Measurements from ENCODE around the gene DIP2C. TPM values are rescaled to one million over a fixed set of nuclear protein-coding genes. Genes with fewer than 3 reads are reported as not detected.
A peak's percentile ranks its signal among the peaks of the same experiment; 100 is the strongest.

DIP2C gene
- total RNA-seq, 2 donors from 2014 or later, result 13.0 to 13.7 TPM

DNA sequence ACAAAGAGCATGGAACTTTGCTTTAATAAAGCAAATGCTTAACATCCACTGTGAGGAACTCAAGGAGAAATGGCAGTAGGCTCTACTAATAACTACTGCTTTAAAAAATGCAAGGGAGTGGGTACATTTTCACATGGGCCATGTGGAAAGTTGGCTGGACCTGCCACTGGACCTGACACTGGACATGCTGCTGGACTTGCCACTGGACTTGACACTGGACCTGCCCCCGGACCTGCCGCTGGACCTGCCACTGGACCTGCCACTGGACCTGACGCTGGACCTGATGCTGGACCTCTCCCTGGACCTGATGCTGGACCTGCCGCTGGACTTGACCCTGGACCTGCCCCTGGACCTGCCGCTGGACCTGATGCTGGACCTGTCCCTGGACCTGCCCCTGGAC lies 32.6 kb downstream of the DIP2C start:
- Mint-ChIP-seq H3K36me3 (ENCODE audit: low read depth) (no peaks in the 10 kb centered on the region), H3K27me3 (ENCODE audit: insufficient read depth) (no peaks in the 10 kb centered on the region), H3K4me1 (peaks cover 8% of the 10 kb centered on the region), H3K27ac (no peak overlapping the region), H3K9me3 (no peaks in the 10 kb centered on the region), H3K4me3 (no peak overlapping the region)
- Histone ChIP-seq H3K4me3 (ENCODE audit: low read length) (no peak overlapping the region), H3K36me3 (ENCODE audit: control insufficient read depth, insufficient read depth, low read length) (no peaks in the 10 kb centered on the region), H3K9ac (ENCODE audit: extremely low read depth, low read length, poor library complexity, severe bottlenecking) (no peak overlapping the region), H3K9me3 (ENCODE audit: control insufficient read depth, low read length) (no peaks in the 10 kb centered on the region), H3K27ac (ENCODE audit: low read depth, low read length) (no peak overlapping the region), H3K27me3 (ENCODE audit: control insufficient read depth, insufficient read depth, low read length, poor library complexity, severe bottlenecking) (no peaks in the 10 kb centered on the region), H3K4me1 (ENCODE audit: control insufficient read depth, insufficient read depth, low read length) (peaks cover 12% of the 10 kb centered on the region)
- TF ChIP-seq, protein P1, sequence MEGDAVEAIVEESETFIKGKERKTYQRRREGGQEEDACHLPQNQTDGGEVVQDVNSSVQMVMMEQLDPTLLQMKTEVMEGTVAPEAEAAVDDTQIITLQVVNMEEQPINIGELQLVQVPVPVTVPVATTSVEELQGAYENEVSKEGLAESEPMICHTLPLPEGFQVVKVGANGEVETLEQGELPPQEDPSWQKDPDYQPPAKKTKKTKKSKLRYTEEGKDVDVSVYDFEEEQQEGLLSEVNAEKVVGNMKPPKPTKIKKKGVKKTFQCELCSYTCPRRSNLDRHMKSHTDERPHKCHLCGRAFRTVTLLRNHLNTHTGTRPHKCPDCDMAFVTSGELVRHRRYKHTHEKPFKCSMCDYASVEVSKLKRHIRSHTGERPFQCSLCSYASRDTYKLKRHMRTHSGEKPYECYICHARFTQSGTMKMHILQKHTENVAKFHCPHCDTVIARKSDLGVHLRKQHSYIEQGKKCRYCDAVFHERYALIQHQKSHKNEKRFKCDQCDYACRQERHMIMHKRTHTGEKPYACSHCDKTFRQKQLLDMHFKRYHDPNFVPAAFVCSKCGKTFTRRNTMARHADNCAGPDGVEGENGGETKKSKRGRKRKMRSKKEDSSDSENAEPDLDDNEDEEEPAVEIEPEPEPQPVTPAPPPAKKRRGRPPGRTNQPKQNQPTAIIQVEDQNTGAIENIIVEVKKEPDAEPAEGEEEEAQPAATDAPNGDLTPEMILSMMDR (conservative IDR thresholded peaks at IDR 0.05), result no peak
- DNase-seq, result peak; percentile 20
- 0 to 64% methylated on average over 1 to 3 of the region's 5 CpGs for WGBS, 2 experiments (ENCODE audit: insufficient coverage in 1 of 2, insufficient read length in 1 of 2)

DNA sequence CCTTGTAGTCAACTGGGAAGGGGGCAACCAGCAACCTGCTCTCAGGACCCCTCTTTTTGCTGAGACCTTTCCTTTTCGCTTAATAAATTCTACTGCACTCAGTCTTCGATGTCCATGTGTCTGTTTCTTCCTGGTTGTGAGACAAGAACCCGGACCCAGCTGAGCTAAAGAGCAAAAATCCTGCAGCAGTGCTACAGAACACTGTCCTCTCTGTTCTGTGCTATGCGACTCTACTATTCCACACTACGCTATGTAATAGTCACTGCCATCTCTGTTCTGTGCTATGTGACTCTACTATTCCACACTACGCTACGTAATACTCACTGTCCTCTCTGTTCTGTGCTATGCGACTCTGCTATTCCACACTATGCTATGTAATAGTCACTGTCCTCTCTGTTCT lies 34.3 kb downstream of the DIP2C start:
- no peak overlapping the region for H3K27ac Mint-ChIP-seq
- WGBS, 2 experiments (ENCODE audit: insufficient coverage in 1 of 2, insufficient read length in 1 of 2), result 93% methylated on average over 8 of the region's 8 CpGs
- no peak overlapping the region for H3K4me3 Mint-ChIP-seq
- H3K9me3 Mint-ChIP-seq, result no peaks in the 10 kb centered on the region
- no peaks in the 10 kb centered on the region for H3K27me3 Mint-ChIP-seq (ENCODE audit: insufficient read depth)
- Histone ChIP-seq H3K36me3 (ENCODE audit: control insufficient read depth, insufficient read depth, low read length) (no peaks in the 10 kb centered on the region), H3K4me1 (ENCODE audit: control insufficient read depth, insufficient read depth, low read length) (peaks cover 12% of the 10 kb centered on the region), H3K9me3 (ENCODE audit: control insufficient read depth, low read length) (no peaks in the 10 kb centered on the region), H3K9ac (ENCODE audit: extremely low read depth, low read length, poor library complexity, severe bottlenecking) (no peak overlapping the region), H3K27ac (ENCODE audit: low read depth, low read length) (no peak overlapping the region), H3K4me3 (ENCODE audit: low read length) (no peak overlapping the region), H3K27me3 (ENCODE audit: control insufficient read depth, insufficient read depth, low read length, poor library complexity, severe bottlenecking) (no peaks in the 10 kb centered on the region)
- DNase-seq, result no peak
- TF ChIP-seq, protein P1 (conservative IDR thresholded peaks at IDR 0.05), result no peak
- no peaks in the 10 kb centered on the region for H3K36me3 Mint-ChIP-seq (ENCODE audit: low read depth)
- peaks cover 6% of the 10 kb centered on the region for H3K4me1 Mint-ChIP-seq

DNA sequence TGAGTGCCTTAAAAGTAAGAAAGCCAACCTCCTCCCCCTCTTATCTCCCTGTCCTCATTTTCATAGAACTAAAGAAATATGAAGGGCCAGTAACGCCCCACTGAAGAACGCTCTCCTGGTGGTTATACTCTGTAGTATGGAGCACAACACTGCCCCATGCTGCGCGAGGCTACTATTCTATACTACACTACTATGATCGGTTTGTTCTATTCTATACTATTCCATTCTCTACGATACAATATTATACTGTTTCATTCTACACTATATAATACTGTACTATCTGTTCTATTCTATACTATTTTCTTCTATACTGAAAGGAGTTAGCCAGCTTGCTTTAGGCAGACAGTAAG lies 34.8 kb downstream of the DIP2C start:
- WGBS, 2 experiments (ENCODE audit: insufficient coverage in 1 of 2, insufficient read length in 1 of 2), result 88 to 97% methylated on average over 4 to 6 of the region's 6 CpGs
- Histone ChIP-seq H3K9me3 (ENCODE audit: control insufficient read depth, low read length) (no peaks in the 10 kb centered on the region), H3K36me3 (ENCODE audit: control insufficient read depth, insufficient read depth, low read length) (no peaks in the 10 kb centered on the region), H3K27me3 (ENCODE audit: control insufficient read depth, insufficient read depth, low read length, poor library complexity, severe bottlenecking) (no peaks in the 10 kb centered on the region), H3K4me1 (ENCODE audit: control insufficient read depth, insufficient read depth, low read length) (peaks cover 12% of the 10 kb centered on the region), H3K27ac (ENCODE audit: low read depth, low read length) (no peak overlapping the region), H3K4me3 (ENCODE audit: low read length) (peak overlapping the region; percentile 37), H3K9ac (ENCODE audit: extremely low read depth, low read length, poor library complexity, severe bottlenecking) (peak overlapping the region; percentile 8)
- H3K27me3 Mint-ChIP-seq (ENCODE audit: insufficient read depth), result no peaks in the 10 kb centered on the region
- peak; percentile 15 for DNase-seq
- no peaks in the 10 kb centered on the region for H3K9me3 Mint-ChIP-seq
- H3K4me3 Mint-ChIP-seq, result no peak overlapping the region
- TF ChIP-seq, protein P1 (conservative IDR thresholded peaks at IDR 0.05), result no peak
- H3K27ac Mint-ChIP-seq, result no peak overlapping the region
- no peaks in the 10 kb centered on the region for H3K36me3 Mint-ChIP-seq (ENCODE audit: low read depth)
- peaks cover 11% of the 10 kb centered on the region for H3K4me1 Mint-ChIP-seq
